HepG2 (cell line): ENCODE results near the gene ASIC2.

ENCODE experiments used
- GTF2F1 ChIP-seq: fragments of 150-350 bp; IDR thresholded peaks from 2 replicates; pipeline ENCODE4 v1.6.1; 2014; ENCODE audit warnings: low read length
- HDAC1 ChIP-seq: sonication (generic); formaldehyde crosslinking; IDR thresholded peaks from 2 replicates; pipeline ENCODE4 v1.5.1; 2020; ENCODE audit warnings: mild to moderate bottlenecking, missing genetic modification reagents
- MEF2D ChIP-seq: sonication (generic); formaldehyde crosslinking; IDR thresholded peaks from 2 replicates; pipeline ENCODE4 v1.5.1; 2020; ENCODE audit warnings: mild to moderate bottlenecking, missing genetic modification reagents
- MTA3 ChIP-seq: sonication (generic); formaldehyde crosslinking; IDR thresholded peaks from 2 replicates; pipeline ENCODE4 v1.4.0; 2020; ENCODE audit warnings: missing genetic modification reagents
- MXI1 ChIP-seq: IDR thresholded peaks from 3 replicates; pipeline ENCODE4 v1.6.1; 2012; ENCODE audit warnings: low read depth, low read length, inconsistent platforms, borderline replicate concordance
- NONO ChIP-seq, 2 experiments: fragments of 450-650 bp in 1 of 2; sonication (generic) in 1 of 2; formaldehyde crosslinking in 1 of 2; IDR thresholded peaks in 1 of 2; conservative IDR thresholded peaks in 1 of 2; 2 replicates each; pipeline versions ENCODE4 v1.6.1 to v1.8.0; 2017 to 2022; ENCODE audit warnings: mild to moderate bottlenecking in 1 of 2, missing genetic modification reagents in 1 of 2, moderate library complexity in 1 of 2
- NPAS2 ChIP-seq: sonication (generic); formaldehyde crosslinking; IDR thresholded peaks from 2 replicates; pipeline ENCODE4 v1.8.0; 2022; ENCODE audit warnings: mild to moderate bottlenecking, missing genetic modification reagents, borderline replicate concordance
- SMAD1 ChIP-seq: sonication (generic); formaldehyde crosslinking; IDR thresholded peaks from 2 replicates; pipeline ENCODE4 v1.4.0; 2020; ENCODE audit warnings: missing genetic modification reagents, low read depth, mild to moderate bottlenecking, borderline replicate concordance
- TBP ChIP-seq: sonication (generic); formaldehyde crosslinking; IDR thresholded peaks from 2 replicates; pipeline ENCODE4 v1.5.0; 2020; ENCODE audit warnings: missing genetic modification reagents
- ZBTB42 ChIP-seq: sonication (generic); formaldehyde crosslinking; IDR thresholded peaks from 2 replicates; pipeline ENCODE4 v1.5.0; 2020; ENCODE audit warnings: mild to moderate bottlenecking, missing genetic modification reagents
- TF ChIP-seq, protein P1 (sequence below): sonication (generic); formaldehyde crosslinking; IDR thresholded peaks from 2 replicates; pipeline ENCODE4 v1.4.0; 2020; ENCODE audit warnings: mild to moderate bottlenecking, missing genetic modification reagents
- TF ChIP-seq, protein P2 (sequence below): sonication (generic); formaldehyde crosslinking; conservative IDR thresholded peaks from 2 replicates; pipeline ENCODE4 v1.4.0; 2020; ENCODE audit warnings: missing genetic modification reagents
- TF ChIP-seq, protein P3 (sequence below): sonication (generic); formaldehyde crosslinking; IDR thresholded peaks from 2 replicates; pipeline ENCODE4 v1.5.0; 2020; ENCODE audit warnings: mild to moderate bottlenecking, missing genetic modification reagents, moderate library complexity
- TF ChIP-seq, protein P4 (sequence below): sonication (generic); formaldehyde crosslinking; IDR thresholded peaks from 2 replicates; pipeline ENCODE4 v1.5.0; 2020; ENCODE audit warnings: missing genetic modification reagents, mild to moderate bottlenecking, borderline replicate concordance

DNA sequence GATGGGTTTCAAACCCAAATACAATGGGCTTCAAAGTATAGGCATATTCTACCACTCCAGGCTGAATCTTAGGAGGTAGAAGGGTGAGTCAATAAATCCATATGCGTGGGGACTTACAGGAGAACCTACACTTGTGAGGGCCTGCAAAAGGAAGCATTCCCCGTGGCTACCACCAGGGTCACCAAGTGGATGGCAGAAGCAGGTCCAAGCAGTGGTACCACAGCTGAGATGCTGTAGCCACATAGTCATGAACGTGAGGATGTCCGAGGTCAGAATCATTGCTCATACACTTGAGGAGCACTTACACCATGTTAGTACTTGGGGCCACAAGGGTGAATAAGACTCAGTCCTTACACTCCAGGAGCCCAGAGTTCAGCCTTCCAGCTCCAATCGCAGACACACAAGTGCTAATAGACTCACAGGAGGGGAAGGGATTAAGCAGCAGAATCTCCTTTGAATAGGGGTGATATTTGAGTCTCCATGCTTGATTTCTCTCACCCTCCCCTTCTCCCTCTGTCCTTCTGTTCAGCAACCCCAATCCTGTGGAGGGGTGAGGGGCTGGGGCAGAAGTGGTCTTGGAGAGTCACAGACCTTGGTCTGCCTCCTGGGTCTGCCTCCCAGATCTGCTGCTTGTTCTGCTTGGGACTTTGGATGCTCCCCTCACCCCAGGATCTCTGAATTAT lies 42.5 kb upstream of the ASIC2 start:
- TF ChIP-seq, protein P1, sequence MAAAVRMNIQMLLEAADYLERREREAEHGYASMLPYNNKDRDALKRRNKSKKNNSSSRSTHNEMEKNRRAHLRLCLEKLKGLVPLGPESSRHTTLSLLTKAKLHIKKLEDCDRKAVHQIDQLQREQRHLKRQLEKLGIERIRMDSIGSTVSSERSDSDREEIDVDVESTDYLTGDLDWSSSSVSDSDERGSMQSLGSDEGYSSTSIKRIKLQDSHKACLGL = no peak
- TF ChIP-seq MEF2D (CRISPR knock-in tag) = no peak
- TF ChIP-seq SMAD1 (CRISPR knock-in tag) = no peak
- TF ChIP-seq, protein P2, sequence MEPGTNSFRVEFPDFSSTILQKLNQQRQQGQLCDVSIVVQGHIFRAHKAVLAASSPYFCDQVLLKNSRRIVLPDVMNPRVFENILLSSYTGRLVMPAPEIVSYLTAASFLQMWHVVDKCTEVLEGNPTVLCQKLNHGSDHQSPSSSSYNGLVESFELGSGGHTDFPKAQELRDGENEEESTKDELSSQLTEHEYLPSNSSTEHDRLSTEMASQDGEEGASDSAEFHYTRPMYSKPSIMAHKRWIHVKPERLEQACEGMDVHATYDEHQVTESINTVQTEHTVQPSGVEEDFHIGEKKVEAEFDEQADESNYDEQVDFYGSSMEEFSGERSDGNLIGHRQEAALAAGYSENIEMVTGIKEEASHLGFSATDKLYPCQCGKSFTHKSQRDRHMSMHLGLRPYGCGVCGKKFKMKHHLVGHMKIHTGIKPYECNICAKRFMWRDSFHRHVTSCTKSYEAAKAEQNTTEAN (CRISPR knock-in tag) = no peak
- TF ChIP-seq GTF2F1 = no peak
- no peak for TF ChIP-seq NPAS2
- no peak for TF ChIP-seq MTA3 (CRISPR knock-in tag)
- TF ChIP-seq, protein P3, sequence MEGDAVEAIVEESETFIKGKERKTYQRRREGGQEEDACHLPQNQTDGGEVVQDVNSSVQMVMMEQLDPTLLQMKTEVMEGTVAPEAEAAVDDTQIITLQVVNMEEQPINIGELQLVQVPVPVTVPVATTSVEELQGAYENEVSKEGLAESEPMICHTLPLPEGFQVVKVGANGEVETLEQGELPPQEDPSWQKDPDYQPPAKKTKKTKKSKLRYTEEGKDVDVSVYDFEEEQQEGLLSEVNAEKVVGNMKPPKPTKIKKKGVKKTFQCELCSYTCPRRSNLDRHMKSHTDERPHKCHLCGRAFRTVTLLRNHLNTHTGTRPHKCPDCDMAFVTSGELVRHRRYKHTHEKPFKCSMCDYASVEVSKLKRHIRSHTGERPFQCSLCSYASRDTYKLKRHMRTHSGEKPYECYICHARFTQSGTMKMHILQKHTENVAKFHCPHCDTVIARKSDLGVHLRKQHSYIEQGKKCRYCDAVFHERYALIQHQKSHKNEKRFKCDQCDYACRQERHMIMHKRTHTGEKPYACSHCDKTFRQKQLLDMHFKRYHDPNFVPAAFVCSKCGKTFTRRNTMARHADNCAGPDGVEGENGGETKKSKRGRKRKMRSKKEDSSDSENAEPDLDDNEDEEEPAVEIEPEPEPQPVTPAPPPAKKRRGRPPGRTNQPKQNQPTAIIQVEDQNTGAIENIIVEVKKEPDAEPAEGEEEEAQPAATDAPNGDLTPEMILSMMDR (CRISPR knock-in tag) = no peak
- TF ChIP-seq ZBTB42 (CRISPR knock-in tag) = no peak
- no peak for TF ChIP-seq NONO (IDR thresholded peaks at IDR 0.05)
- TF ChIP-seq NONO (CRISPR knock-in tag; conservative IDR thresholded peaks at IDR 0.05) = no peak
- TF ChIP-seq, protein P4, sequence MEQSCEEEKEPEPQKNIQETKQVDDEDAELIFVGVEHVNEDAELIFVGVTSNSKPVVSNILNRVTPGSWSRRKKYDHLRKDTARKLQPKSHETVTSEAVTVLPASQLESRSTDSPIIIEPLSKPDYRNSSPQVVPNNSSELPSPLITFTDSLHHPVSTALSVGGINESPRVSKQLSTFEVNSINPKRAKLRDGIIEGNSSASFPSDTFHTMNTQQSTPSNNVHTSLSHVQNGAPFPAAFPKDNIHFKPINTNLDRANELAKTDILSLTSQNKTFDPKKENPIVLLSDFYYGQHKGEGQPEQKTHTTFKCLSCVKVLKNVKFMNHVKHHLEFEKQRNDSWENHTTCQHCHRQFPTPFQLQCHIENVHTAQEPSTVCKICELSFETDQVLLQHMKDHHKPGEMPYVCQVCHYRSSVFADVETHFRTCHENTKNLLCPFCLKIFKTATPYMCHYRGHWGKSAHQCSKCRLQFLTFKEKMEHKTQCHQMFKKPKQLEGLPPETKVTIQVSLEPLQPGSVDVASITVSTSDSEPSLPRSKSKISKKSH (CRISPR knock-in tag) = no peak
- no peak for TF ChIP-seq TBP (CRISPR knock-in tag)
- TF ChIP-seq HDAC1 (CRISPR knock-in tag) = no peak
- no peak for TF ChIP-seq MXI1
